ENCODE measurements around the gene ROBO1.

DNA sequence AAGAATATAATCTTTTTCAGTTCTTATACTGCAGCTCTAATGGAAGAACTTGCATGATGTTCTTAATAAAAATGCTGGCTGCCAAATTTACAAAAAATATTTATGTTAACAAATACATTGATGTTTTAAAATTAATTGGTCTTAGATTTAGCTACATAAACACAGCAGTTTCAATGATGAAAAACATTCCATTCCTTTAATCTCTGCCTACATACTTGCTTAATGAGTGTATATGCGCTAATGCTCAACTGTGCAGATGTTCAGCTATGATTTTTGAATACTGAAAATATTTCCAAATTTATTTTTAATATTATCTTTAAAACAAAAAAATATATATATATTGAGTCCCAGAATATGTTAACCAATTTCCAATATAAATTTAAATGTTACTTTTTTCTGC, 867.4 kb downstream of the ROBO1 start:
- TF ChIP-seq, protein P1, sequence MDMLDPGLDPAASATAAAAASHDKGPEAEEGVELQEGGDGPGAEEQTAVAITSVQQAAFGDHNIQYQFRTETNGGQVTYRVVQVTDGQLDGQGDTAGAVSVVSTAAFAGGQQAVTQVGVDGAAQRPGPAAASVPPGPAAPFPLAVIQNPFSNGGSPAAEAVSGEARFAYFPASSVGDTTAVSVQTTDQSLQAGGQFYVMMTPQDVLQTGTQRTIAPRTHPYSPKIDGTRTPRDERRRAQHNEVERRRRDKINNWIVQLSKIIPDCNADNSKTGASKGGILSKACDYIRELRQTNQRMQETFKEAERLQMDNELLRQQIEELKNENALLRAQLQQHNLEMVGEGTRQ (IDR thresholded peaks at IDR 0.05; ENCODE audit: low read length): no peak
- TF ChIP-seq, protein P2, sequence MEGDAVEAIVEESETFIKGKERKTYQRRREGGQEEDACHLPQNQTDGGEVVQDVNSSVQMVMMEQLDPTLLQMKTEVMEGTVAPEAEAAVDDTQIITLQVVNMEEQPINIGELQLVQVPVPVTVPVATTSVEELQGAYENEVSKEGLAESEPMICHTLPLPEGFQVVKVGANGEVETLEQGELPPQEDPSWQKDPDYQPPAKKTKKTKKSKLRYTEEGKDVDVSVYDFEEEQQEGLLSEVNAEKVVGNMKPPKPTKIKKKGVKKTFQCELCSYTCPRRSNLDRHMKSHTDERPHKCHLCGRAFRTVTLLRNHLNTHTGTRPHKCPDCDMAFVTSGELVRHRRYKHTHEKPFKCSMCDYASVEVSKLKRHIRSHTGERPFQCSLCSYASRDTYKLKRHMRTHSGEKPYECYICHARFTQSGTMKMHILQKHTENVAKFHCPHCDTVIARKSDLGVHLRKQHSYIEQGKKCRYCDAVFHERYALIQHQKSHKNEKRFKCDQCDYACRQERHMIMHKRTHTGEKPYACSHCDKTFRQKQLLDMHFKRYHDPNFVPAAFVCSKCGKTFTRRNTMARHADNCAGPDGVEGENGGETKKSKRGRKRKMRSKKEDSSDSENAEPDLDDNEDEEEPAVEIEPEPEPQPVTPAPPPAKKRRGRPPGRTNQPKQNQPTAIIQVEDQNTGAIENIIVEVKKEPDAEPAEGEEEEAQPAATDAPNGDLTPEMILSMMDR (IDR thresholded peaks at IDR 0.05; ENCODE audit: control extremely low read depth in 1 of 3, insufficient read depth in 1 of 3, low read depth in 1 of 3, low read length in 3 of 3): no peak
- no peak for TF ChIP-seq POU5F1 (IDR thresholded peaks at IDR 0.05; ENCODE audit: low read depth, low read length)
- no peak for TF ChIP-seq SP1 (IDR thresholded peaks at IDR 0.05; ENCODE audit: low read depth, low read length)
